Mucosa of rectum (tissue), 2 donors: ENCODE measurements around the gene TMEM51.
"Not testable (repeated sequence)": the region's sequence is repeated elsewhere in the genome, so short reads cannot be mapped to it uniquely, and the experiment has no call there.

ENCODE experiments used
- H3K27ac ChIP-seq, 2 donors: one replicate each; pipeline ENCODE4 v1.7.0; 2013; ENCODE audit warnings: inconsistent platforms in 2 of 2, low read depth in 2 of 2, low read length in 2 of 2
- H3K27me3 ChIP-seq, 2 donors: one replicate each; pipeline ENCODE4 v1.7.0; 2013; ENCODE audit warnings: low read length in 2 of 2; ENCODE audit not compliant: control insufficient read depth in 2 of 2, insufficient read depth in 2 of 2
- H3K36me3 ChIP-seq, 2 donors: one replicate each; pipeline ENCODE4 v1.7.0; 2013; ENCODE audit warnings: low read length in 2 of 2; ENCODE audit not compliant: control insufficient read depth in 2 of 2, insufficient read depth in 2 of 2
- H3K4me1 ChIP-seq, 2 donors: one replicate each; pipeline ENCODE4 v1.7.0; 2013; ENCODE audit warnings: low read length in 2 of 2, mild to moderate bottlenecking in 1 of 2; ENCODE audit not compliant: control insufficient read depth in 2 of 2, insufficient read depth in 2 of 2
- H3K4me3 ChIP-seq, 2 donors: one replicate each; pipeline ENCODE4 v1.7.0; 2013; ENCODE audit warnings: low read length in 2 of 2
- H3K9ac ChIP-seq, 2 donors: one replicate each; pipeline ENCODE4 v1.7.0; 2013; ENCODE audit warnings: low read length in 2 of 2, low read depth in 1 of 2, mild to moderate bottlenecking in 1 of 2
- H3K9me3 ChIP-seq, 2 donors: one replicate each; pipeline ENCODE4 v1.7.0; 2013; ENCODE audit warnings: low read length in 2 of 2; ENCODE audit not compliant: control insufficient read depth in 2 of 2
- donor health status: healthy.
- donor health status: Normal muscosa, but diverticular disease.

TMEM51 gene

GRCh38 chr1:15125101-15125745 is 28.3 kb upstream of the TMEM51 start:
- Histone ChIP-seq H3K4me1 (no peaks in the 10 kb centered on the region), H3K9me3 (no peaks in the 10 kb centered on the region), H3K9ac (no peak overlapping the region), H3K27ac (no peak overlapping the region), H3K36me3 (no peaks in the 10 kb centered on the region), H3K4me3 (no peak overlapping the region), H3K27me3 (no peaks in the 10 kb centered on the region)

GRCh38 chr1:15128077-15128476 is 25.5 kb upstream of the TMEM51 start:
- H3K4me3 ChIP-seq, result no peak overlapping the region
- no peaks in the 10 kb centered on the region for H3K36me3 ChIP-seq
- H3K4me1 ChIP-seq, result no peaks in the 10 kb centered on the region
- no peaks in the 10 kb centered on the region for H3K9me3 ChIP-seq
- no peak overlapping the region for H3K27ac ChIP-seq
- H3K27me3 ChIP-seq, result no peaks in the 10 kb centered on the region
- H3K9ac ChIP-seq, result no peak overlapping the region

- H3K4me1 ChIP-seq, result no peaks in the 10 kb centered on the region
- H3K36me3 ChIP-seq, result no peaks in the 10 kb centered on the region
- H3K4me3 ChIP-seq, result no peak overlapping the region
- no peaks in the 10 kb centered on the region for H3K27me3 ChIP-seq
- no peaks in the 10 kb centered on the region for H3K9me3 ChIP-seq
- no peak overlapping the region for H3K9ac ChIP-seq
- no peak overlapping the region for H3K27ac ChIP-seq
Measured at GRCh38 chr1:15128520-15129313, 24.8 kb upstream of the TMEM51 start.

- Histone ChIP-seq H3K9ac (no peak overlapping the region), H3K27me3 (no peaks in the 10 kb centered on the region), H3K36me3 (no peaks in the 10 kb centered on the region), H3K27ac (no peak overlapping the region), H3K4me3 (no peak overlapping the region), H3K4me1 (no peaks in the 10 kb centered on the region), H3K9me3 (no peaks in the 10 kb centered on the region)
Measured at GRCh38 chr1:15129944-15130343, 23.6 kb upstream of the TMEM51 start.

- Histone ChIP-seq H3K27me3 (no peaks in the 10 kb centered on the region), H3K9me3 (no peaks in the 10 kb centered on the region), H3K9ac (no peak overlapping the region), H3K4me1 (no peaks in the 10 kb centered on the region), H3K27ac (no peak overlapping the region), H3K4me3 (no peak overlapping the region), H3K36me3 (no peaks in the 10 kb centered on the region)
Measured at GRCh38 chr1:15130607-15131006, 22.9 kb upstream of the TMEM51 start.

GRCh38 chr1:15132965-15133364 is 20.6 kb upstream of the TMEM51 start:
- H3K27me3 ChIP-seq, result no peaks in the 10 kb centered on the region
- H3K4me3 ChIP-seq, result no peak overlapping the region
- H3K9me3 ChIP-seq, result no peaks in the 10 kb centered on the region
- no peaks in the 10 kb centered on the region for H3K4me1 ChIP-seq
- no peak overlapping the region for H3K9ac ChIP-seq
- H3K27ac ChIP-seq, result no peak overlapping the region
- H3K36me3 ChIP-seq, result no peaks in the 10 kb centered on the region

GRCh38 chr1:15134285-15134684 is 19.3 kb upstream of the TMEM51 start:
- Histone ChIP-seq H3K9ac (no peak overlapping the region), H3K27me3 (no peaks in the 10 kb centered on the region), H3K4me3 (no peak overlapping the region), H3K9me3 (no peaks in the 10 kb centered on the region), H3K36me3 (no peaks in the 10 kb centered on the region), H3K4me1 (no peaks in the 10 kb centered on the region), H3K27ac (no peak overlapping the region)

GRCh38 chr1:15135604-15136003 is 17.9 kb upstream of the TMEM51 start:
- not testable (repeated sequence) for H3K27ac ChIP-seq, H3K4me1 ChIP-seq, H3K9me3 ChIP-seq

GRCh38 chr1:15137809-15138208 is 15.7 kb upstream of the TMEM51 start:
- H3K4me3 ChIP-seq, result no peak overlapping the region
- no peaks in the 10 kb centered on the region for H3K36me3 ChIP-seq
- no peak overlapping the region for H3K27ac ChIP-seq
- H3K27me3 ChIP-seq, result no peaks in the 10 kb centered on the region
- no peaks in the 10 kb centered on the region for H3K9me3 ChIP-seq
- no peak overlapping the region for H3K9ac ChIP-seq
- H3K4me1 ChIP-seq, result no peaks in the 10 kb centered on the region

More at GRCh38 chr1:15135604-15136003, 17.9 kb upstream of the TMEM51 start:
- H3K4me3 ChIP-seq, H3K9ac ChIP-seq, H3K36me3 ChIP-seq, H3K27me3 ChIP-seq: not testable (repeated sequence)

GRCh38 chr1:15139654-15140350 is 13.7 kb upstream of the TMEM51 start:
- no peaks in the 10 kb centered on the region for H3K27me3 ChIP-seq
- H3K4me3 ChIP-seq, result no peak overlapping the region
- H3K9ac ChIP-seq, result no peak overlapping the region
- H3K4me1 ChIP-seq, result no peaks in the 10 kb centered on the region
- H3K27ac ChIP-seq, result no peak overlapping the region
- H3K36me3 ChIP-seq, result no peaks in the 10 kb centered on the region
- no peaks in the 10 kb centered on the region for H3K9me3 ChIP-seq
